GM12878 (cell line): Measurements from ENCODE around the gene TTC39B. TPM values are rescaled to one million over a fixed set of nuclear protein-coding genes. Genes with fewer than 3 reads are reported as not detected.

ENCODE experiments used
- ATAC-seq: fragments of 200-7000 bp; cut with Tn5 transposase; 3 replicates; pipeline ENCODE4 v1.9.1; 2020; ENCODE audit warnings: mild to moderate bottlenecking, moderate library complexity
- BruUV-seq: library from RNA; stranded (reverse); fragments of 400-500 nt; replicated peaks from 2 replicates; lab custom pipeline; 2021; lab: Mats Ljungman, UMichigan
- CTCF ChIA-PET: fragments of 300-600 bp; sonication (Branson Sonifier 250); formaldehyde crosslinking; extraction: SDS; loops from one replicate; lab custom pipeline; 2021; ENCODE audit warnings: inconsistent platforms; lab: Yijun Ruan, JAX
- POLR2A ChIA-PET: fragments of 350-600 bp; formaldehyde crosslinking; extraction: SDS; loops from one replicate; lab custom pipeline; 2021; ENCODE audit warnings: inconsistent platforms; lab: Charles Lee
- RAD21 ChIA-PET: fragments of 300-600 bp; sonication (Branson Sonifier 250); formaldehyde crosslinking; loops from one replicate; lab custom pipeline; 2023; ENCODE audit warnings: antibody characterized with exemption; ENCODE audit not compliant: unreplicated experiment; lab: Charles Lee
- SMC1A ChIA-PET: fragments of 300-600 bp; sonication (Branson Sonifier 250); formaldehyde crosslinking; loops from one replicate; lab custom pipeline; 2023; ENCODE audit not compliant: unreplicated experiment, uncharacterized antibody; lab: Charles Lee
- DNase-seq: peaks from one replicate; pipeline ENCODE4 v3.0.0-alpha.2; 2011; ENCODE audit warnings: low read depth, low spot score
- FAIRE-seq: peaks from 3 replicates; lab custom pipeline; 2011; peaks lifted over from hg19 to GRCh38; lab: Jason Lieb, UNC
- H2AFZ ChIP-seq: 2 replicates; pipeline ENCODE4 v1.6.0; 2011; ENCODE audit warnings: low read depth, low read length, control low read depth; ENCODE audit not compliant: control insufficient read depth
- H3K27ac ChIP-seq: 2 replicates; pipeline ENCODE4 v1.5.1; 2011; ENCODE audit warnings: control low read depth; ENCODE audit not compliant: control insufficient read depth, insufficient read depth
- H3K27me3 ChIP-seq, 2 experiments: replicated peaks in 1 of 2; 2 replicates each; pipeline versions ENCODE4 v1.6.0 to v1.6.1; 2011; ENCODE audit warnings: low read length in 1 of 2; ENCODE audit not compliant: control insufficient read depth in 2 of 2, insufficient read depth in 2 of 2
- H3K36me3 ChIP-seq, 2 experiments: 2 replicates each; pipeline ENCODE4 v1.5.1; 2011; ENCODE audit warnings: low read length in 1 of 2; ENCODE audit not compliant: control insufficient read depth in 2 of 2, insufficient read depth in 2 of 2
- H3K4me1 ChIP-seq: 2 replicates; pipeline ENCODE4 v1.6.1; 2011; ENCODE audit warnings: mild to moderate bottlenecking, low read length, moderate library complexity, mixed read lengths; ENCODE audit not compliant: control insufficient read depth, insufficient read depth
- H3K4me2 ChIP-seq: 2 replicates; pipeline ENCODE4 v1.6.0; 2011; ENCODE audit warnings: control low read depth; ENCODE audit not compliant: control insufficient read depth, insufficient read depth
- H3K4me3 ChIP-seq: fragments of 200-600 bp; sonication (generic); 2 replicates; pipeline ENCODE4 v1.5.1; 2016
- H3K79me2 ChIP-seq: 2 replicates; pipeline ENCODE4 v1.6.0; 2011; ENCODE audit warnings: low read length; ENCODE audit not compliant: control insufficient read depth, insufficient read depth
- H3K9ac ChIP-seq: 2 replicates; pipeline ENCODE4 v1.8.0; 2011; ENCODE audit warnings: low read length, control low read depth, mixed read lengths; ENCODE audit not compliant: control insufficient read depth, insufficient read depth
- H3K9me3 ChIP-seq: replicated peaks from 3 replicates; pipeline ENCODE4 v1.5.1; 2011; ENCODE audit warnings: mild to moderate bottlenecking, low read length; ENCODE audit not compliant: control insufficient read depth, insufficient read depth
- H4K20me1 ChIP-seq: 2 replicates; pipeline ENCODE4 v1.6.0; 2011; ENCODE audit not compliant: control insufficient read depth, insufficient read depth
- EED ChIP-seq: sonication (generic); IDR thresholded peaks from 2 replicates; pipeline ENCODE4 v1.6.1; 2016; ENCODE audit warnings: antibody characterized with exemption, low read depth
- FOS ChIP-seq: IDR thresholded peaks from 3 replicates; pipeline ENCODE4 v1.6.1; 2011; ENCODE audit warnings: borderline replicate concordance; ENCODE audit not compliant: insufficient read length; ENCODE audit errors: extremely low read depth
- MXI1 ChIP-seq: fragments of 150-350 bp; IDR thresholded peaks from 2 replicates; pipeline ENCODE4 v1.6.1; 2011; ENCODE audit warnings: low read depth, mild to moderate bottlenecking, inconsistent platforms, low read length, improper control_type of control experiment
- PAX8 ChIP-seq: fragments of 450-650 bp; IDR thresholded peaks from 2 replicates; pipeline ENCODE4 v1.6.1; 2017; ENCODE audit warnings: mild to moderate bottlenecking, moderate library complexity
- RAD21 ChIP-seq: IDR thresholded peaks from 2 replicates; pipeline ENCODE4 v1.6.1; 2011; ENCODE audit warnings: mild to moderate bottlenecking, low read depth, low read length, moderate library complexity; ENCODE audit not compliant: insufficient read depth
- WGBS: methylation state at CpG from one replicate; pipeline ENCODE4 v1.1.6; 2016; ENCODE audit warnings: low lambda C conversion rate; ENCODE audit not compliant: insufficient replicate concordance, insufficient coverage; ENCODE audit errors: missing lambda C conversion rate; 5-methylcytosine and 5-hydroxymethylcytosine counted together
- in situ Hi-C: fragments of 300-500 bp; cut with MboI; formaldehyde crosslinking; loops from 9 replicates; pipeline ENCODE4 v1.14.3; 2018; ENCODE audit warnings: mixed read lengths
- intact Hi-C: fragments of 100-400 bp; cut with micrococcal nuclease; formaldehyde crosslinking; loops from one replicate; pipeline ENCODE4 v1.14.2; 2022; ENCODE audit not compliant: unreplicated experiment
- polyA plus RNA-seq, 11 experiments: library from polyadenylated mRNA; depleted of rRNA in 4 of 11; unstranded in 6 of 11; stranded (reverse) in 5 of 11; fragments of >200 nt; fragmentation: Nextera tagmentation in 4 of 11; fragmentation: Illumina TruSeq in 1 of 11; extraction: Ambion mirVana in 4 of 11; extraction: Trizol in 1 of 11; gene quantifications; 1 replicate in 1 of 11; 2 replicates in 10 of 11; pipeline versions ENCODE4 v1.2.1 to v1.2.3, GENCODE V29; 2011 to 2016; ENCODE audit warnings: inconsistent platforms in 2 of 11, missing spikeins in 2 of 11, low read depth in 1 of 11
- total RNA-seq, 4 experiments: library from RNA; depleted of rRNA in 3 of 4; stranded (reverse); fragments of >200 nt in 3 of 4; fragmentation: Illumina TruSeq in 1 of 4; extraction: Trizol in 1 of 4; gene quantifications; 2 replicates each; pipeline versions ENCODE4 v1.2.1 to v1.2.3, GENCODE V29; 2013 to 2021
- TF ChIP-seq, protein P1 (sequence below): IDR thresholded peaks from 2 replicates; pipeline ENCODE4 v1.6.1; 2011; ENCODE audit warnings: borderline replicate concordance, low read depth, mild to moderate bottlenecking, moderate library complexity, low read length; ENCODE audit not compliant: insufficient read depth, poor library complexity, severe bottlenecking

The TTC39B gene
- total and polyA plus RNA-seq, 10 of the 15 experiments (the other 5 are each of a cell fraction or from before 2014, with no cell fraction given): 0.68 to 2.5 (median 1.5) TPM

DNA sequence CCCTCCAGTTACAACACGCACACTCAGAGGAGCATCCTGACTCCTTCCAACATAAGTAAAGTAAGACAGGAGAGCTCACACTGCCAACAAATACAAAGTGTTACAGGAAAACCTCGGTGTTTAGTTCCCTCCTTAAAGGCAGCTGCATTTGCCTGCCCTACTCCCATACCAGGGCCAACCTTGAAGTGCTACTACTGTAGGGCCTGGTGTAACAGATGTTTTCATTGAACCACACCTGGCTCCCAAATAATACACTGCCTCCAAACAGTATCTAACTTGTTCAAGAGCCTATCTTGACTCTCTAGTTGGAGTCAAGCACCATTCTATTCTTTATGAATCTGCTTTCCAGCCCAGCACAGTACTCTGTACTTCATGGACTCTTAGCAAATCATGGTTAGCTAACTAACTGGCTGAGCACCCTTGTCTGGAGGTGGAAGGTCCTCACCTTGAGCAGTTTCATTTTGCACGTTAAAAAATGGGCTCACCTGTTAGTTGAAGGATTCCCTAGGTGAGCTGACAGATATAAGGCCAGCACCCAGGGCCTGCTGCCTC lies 34.6 kb downstream of the TTC39B start (continued):
- TF ChIP-seq, protein P1, sequence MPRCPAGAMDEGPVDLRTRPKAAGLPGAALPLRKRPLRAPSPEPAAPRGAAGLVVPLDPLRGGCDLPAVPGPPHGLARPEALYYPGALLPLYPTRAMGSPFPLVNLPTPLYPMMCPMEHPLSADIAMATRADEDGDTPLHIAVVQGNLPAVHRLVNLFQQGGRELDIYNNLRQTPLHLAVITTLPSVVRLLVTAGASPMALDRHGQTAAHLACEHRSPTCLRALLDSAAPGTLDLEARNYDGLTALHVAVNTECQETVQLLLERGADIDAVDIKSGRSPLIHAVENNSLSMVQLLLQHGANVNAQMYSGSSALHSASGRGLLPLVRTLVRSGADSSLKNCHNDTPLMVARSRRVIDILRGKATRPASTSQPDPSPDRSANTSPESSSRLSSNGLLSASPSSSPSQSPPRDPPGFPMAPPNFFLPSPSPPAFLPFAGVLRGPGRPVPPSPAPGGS: no peak
- TF ChIP-seq EED: no peak

DNA sequence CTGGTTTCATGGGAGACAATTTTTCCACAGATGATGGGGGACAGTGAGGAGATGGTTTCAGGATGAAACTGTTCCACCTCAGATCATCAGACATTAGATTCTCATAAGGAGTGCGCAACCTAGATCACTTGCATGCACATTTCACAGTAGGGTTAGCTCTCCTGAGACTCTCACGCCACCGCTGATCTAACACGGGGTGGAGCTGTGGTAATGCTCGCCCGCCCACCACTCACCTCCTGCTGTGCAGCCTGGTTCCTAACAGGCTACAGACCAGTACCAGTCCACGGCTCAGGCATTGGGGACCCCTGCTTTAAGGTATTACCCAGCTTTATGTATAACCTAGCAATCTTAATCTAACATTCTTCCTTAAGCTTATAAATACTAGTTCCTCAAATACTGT lies 35.6 kb downstream of the TTC39B start:
- ChIA-PET POLR2A (no interaction called here), CTCF (interaction anchor here (0.9 to 2.6 kb wide), 6 partner anchors 11 to 351 kb away, joined by 3 to 17 read pairs (median 4); no protein-coding TSS in a partner anchor), SMC1A (interaction anchor here (0.6 to 2.0 kb wide), 2 partner anchors 81 to 335 kb away, joined by 3 to 8 read pairs; no protein-coding TSS in a partner anchor), RAD21 (no interaction called here)
- WGBS: 35% methylated on average over 7 of the region's 7 CpGs
- no peaks in the 10 kb centered on the region for H3K79me2 ChIP-seq
- TF ChIP-seq PAX8: no peak
- TF ChIP-seq FOS: no peak
- 0 out of 2 replicates have a peak, but pooled peaks have one; percentile 6 for TF ChIP-seq RAD21
- TF ChIP-seq MXI1: no peak
- no peak overlapping the region for H3K27ac ChIP-seq
- H3K36me3 ChIP-seq: no peaks in the 10 kb centered on the region
- no peak overlapping the region for H2AFZ ChIP-seq
- BruUV-seq: no TSS peak
- no peaks in the 10 kb centered on the region for H3K27me3 ChIP-seq
- DNase-seq: no peak
- no peak for FAIRE-seq
- no peaks in the 10 kb centered on the region for H4K20me1 ChIP-seq
- ATAC-seq: peak; percentile 69
- H3K4me3 ChIP-seq: no peak overlapping the region
- no peaks in the 10 kb centered on the region for H3K4me1 ChIP-seq
- no peaks in the 10 kb centered on the region for H3K9me3 ChIP-seq
- in situ Hi-C loops (no loop called here), intact Hi-C loops (loop anchor here (10.0 kb wide), 1 partner anchor 263 kb away; no protein-coding TSS in a partner anchor)
- no peak overlapping the region for H3K9ac ChIP-seq
- H3K4me2 ChIP-seq: no peak overlapping the region
